Stomach (tissue), 4 donors: ENCODE results near the gene GCNT2.
"Not testable (repeated sequence)": the region's sequence is repeated elsewhere in the genome, so short reads cannot be mapped to it uniquely, and the experiment has no call there.

Experiments used
- EP300 ChIP-seq: sonication (generic); formaldehyde crosslinking; IDR thresholded peaks from one replicate; pipeline ENCODE4 v1.6.1; 2017; ENCODE audit warnings: antibody characterized with exemption
- POLR2A ChIP-seq, 4 donors: fragments of 450-650 bp; IDR thresholded peaks; one replicate each; pipeline ENCODE4 v1.6.1; 2016; ENCODE audit warnings: antibody characterized with exemption in 4 of 4, control low read depth in 2 of 4, mild to moderate bottlenecking in 1 of 4, moderate library complexity in 1 of 4
- POLR2AphosphoS5 ChIP-seq, 3 donors: sonication (generic); formaldehyde crosslinking; IDR thresholded peaks; one replicate each; pipeline ENCODE4 v1.6.1; 2016; ENCODE audit warnings: antibody characterized with exemption in 3 of 3
- TF ChIP-seq, protein P1 (sequence below), 7 experiments: fragments of 450-650 bp in 4 of 7; fragments of 200-600 bp in 3 of 7; sonication (generic) in 3 of 7; IDR thresholded peaks; one replicate each; pipeline ENCODE4 v1.5.1; 2016 to 2019; ENCODE audit warnings: antibody characterized with exemption in 7 of 7, control low read depth in 2 of 7, mild to moderate bottlenecking in 1 of 7

DNA sequence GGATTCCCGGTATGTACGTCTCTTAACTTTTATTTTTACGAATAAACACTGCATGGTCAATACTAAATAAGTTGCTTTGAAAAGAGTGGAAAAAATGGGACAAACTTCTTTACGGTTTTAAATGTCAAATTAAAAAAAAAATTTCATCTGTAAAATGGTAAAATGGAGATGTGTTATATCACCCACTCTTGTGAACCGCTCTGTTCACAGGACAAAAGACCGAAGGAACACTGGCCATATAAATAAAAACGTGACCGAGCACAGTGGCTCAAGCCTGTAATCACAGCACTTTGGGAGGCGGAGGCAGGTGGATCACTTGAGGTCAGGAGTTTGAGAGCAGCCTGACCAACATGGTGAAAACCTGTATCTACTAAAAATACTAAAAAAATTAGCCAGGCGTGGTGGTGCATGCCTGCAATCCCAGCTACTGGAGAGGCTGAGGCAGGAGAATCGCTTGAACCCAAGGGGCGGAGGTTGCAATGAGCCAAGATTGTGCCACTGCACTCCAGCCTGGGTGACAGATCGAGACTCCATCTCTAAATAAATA is 8.8 kb downstream of the GCNT2 start:
- not testable (repeated sequence) for TF ChIP-seq POLR2A (IDR thresholded peaks at IDR 0.05); EP300; POLR2AphosphoS5 (IDR thresholded peaks at IDR 0.05)
- TF ChIP-seq, protein P1, sequence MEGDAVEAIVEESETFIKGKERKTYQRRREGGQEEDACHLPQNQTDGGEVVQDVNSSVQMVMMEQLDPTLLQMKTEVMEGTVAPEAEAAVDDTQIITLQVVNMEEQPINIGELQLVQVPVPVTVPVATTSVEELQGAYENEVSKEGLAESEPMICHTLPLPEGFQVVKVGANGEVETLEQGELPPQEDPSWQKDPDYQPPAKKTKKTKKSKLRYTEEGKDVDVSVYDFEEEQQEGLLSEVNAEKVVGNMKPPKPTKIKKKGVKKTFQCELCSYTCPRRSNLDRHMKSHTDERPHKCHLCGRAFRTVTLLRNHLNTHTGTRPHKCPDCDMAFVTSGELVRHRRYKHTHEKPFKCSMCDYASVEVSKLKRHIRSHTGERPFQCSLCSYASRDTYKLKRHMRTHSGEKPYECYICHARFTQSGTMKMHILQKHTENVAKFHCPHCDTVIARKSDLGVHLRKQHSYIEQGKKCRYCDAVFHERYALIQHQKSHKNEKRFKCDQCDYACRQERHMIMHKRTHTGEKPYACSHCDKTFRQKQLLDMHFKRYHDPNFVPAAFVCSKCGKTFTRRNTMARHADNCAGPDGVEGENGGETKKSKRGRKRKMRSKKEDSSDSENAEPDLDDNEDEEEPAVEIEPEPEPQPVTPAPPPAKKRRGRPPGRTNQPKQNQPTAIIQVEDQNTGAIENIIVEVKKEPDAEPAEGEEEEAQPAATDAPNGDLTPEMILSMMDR (IDR thresholded peaks at IDR 0.05), result not testable (repeated sequence)
